Measurements from ENCODE around the gene IMPG1.

GRCh38 chr6:75946146-75946831 lies 126.2 kb downstream of the IMPG1 start:
- no peak for TF ChIP-seq CTCF (IDR thresholded peaks at IDR 0.05)
- no peak for TF ChIP-seq POLR2A (IDR thresholded peaks at IDR 0.05)
- TF ChIP-seq POLR2AphosphoS5 (IDR thresholded peaks at IDR 0.05): no peak

All from gastroesophageal sphincter (tissue), 3 donors.